Measurements from ENCODE around the gene TAF11. TPM values are rescaled to one million over a fixed set of nuclear protein-coding genes. Genes with fewer than 3 reads are reported as not detected.
A peak's percentile ranks its signal among the peaks of the same experiment; 100 is the strongest.
"Not testable (repeated sequence)": the region's sequence is repeated elsewhere in the genome, so short reads cannot be mapped to it uniquely, and the experiment has no call there.

The TAF11 gene
- 44.5 TPM for polyA plus RNA-seq (2012; ENCODE audit: insufficient read depth, insufficient read length, low read depth)

DNA sequence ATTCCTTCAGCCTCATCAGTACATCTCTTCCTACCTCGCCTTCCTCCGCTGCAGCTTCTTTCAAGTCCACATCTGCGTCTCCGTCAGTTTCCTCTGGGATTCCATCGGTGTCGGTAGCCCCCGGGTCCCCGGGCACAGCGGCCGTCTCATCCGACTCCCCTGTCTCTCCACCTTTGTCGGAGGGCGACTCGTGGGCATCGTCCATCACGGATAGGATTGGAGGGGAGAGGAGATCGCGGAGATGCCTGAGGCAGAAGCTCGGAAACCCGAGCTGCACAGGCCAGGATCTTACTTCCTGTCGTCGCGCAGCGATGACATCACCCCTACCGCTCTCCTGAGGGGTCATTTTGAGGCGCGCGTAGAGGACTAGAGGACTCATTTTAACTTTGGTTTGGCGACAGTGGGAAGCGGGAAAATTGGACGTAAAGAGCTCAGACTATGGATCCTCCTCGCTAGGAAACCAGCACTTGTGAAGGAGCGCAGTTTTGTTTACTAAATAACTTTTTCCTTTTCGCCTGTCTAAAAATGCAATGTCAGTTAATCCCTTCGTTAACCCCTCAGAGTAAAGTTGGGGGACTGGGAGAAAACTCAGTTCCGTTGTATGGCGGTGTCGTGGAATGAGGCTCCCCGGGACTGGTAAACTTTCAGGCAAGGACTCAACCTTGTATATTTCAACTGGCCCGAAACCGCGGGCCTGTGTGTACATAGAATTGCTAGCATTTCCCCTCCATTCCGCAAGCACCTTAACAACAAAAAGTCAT is at the start of gene TAF11:
TSS of gene TAF11 (minus strand) at position 290 of the 761 bp plus-strand sequence. CDS start at position 205, 85 bp downstream.
- H3K4me1 ChIP-seq, result no peaks in the 10 kb centered on the region
- no peaks in the 10 kb centered on the region for H3K36me3 ChIP-seq
- no peaks in the 10 kb centered on the region for H3K27me3 ChIP-seq
- no peaks in the 10 kb centered on the region for H3K9me3 ChIP-seq
- peak; percentile 92 for DNase-seq
- TF ChIP-seq, protein P1, sequence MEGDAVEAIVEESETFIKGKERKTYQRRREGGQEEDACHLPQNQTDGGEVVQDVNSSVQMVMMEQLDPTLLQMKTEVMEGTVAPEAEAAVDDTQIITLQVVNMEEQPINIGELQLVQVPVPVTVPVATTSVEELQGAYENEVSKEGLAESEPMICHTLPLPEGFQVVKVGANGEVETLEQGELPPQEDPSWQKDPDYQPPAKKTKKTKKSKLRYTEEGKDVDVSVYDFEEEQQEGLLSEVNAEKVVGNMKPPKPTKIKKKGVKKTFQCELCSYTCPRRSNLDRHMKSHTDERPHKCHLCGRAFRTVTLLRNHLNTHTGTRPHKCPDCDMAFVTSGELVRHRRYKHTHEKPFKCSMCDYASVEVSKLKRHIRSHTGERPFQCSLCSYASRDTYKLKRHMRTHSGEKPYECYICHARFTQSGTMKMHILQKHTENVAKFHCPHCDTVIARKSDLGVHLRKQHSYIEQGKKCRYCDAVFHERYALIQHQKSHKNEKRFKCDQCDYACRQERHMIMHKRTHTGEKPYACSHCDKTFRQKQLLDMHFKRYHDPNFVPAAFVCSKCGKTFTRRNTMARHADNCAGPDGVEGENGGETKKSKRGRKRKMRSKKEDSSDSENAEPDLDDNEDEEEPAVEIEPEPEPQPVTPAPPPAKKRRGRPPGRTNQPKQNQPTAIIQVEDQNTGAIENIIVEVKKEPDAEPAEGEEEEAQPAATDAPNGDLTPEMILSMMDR (IDR thresholded peaks at IDR 0.05; ENCODE audit: low read depth, low read length), result no peak
- peak within 1 kb of the TSS; percentile 84 for H3K4me3 ChIP-seq (ENCODE audit: low read depth, low read length)

GRCh38 chr6:34934516-34934915 is 46.7 kb upstream of the TAF11 start:
- no peak for DNase-seq
- TF ChIP-seq, protein P1 (IDR thresholded peaks at IDR 0.05; ENCODE audit: low read depth, low read length), result no peak

GRCh38 chr6:34932202-34932601 is 44.4 kb upstream of the TAF11 start:
- H3K36me3 ChIP-seq; H3K9me3 ChIP-seq; H3K4me3 ChIP-seq (ENCODE audit: low read depth, low read length); H3K4me1 ChIP-seq; DNase-seq; H3K27me3 ChIP-seq: not testable (repeated sequence)

More at GRCh38 chr6:34934516-34934915, 46.7 kb upstream of the TAF11 start:
- H3K4me3 ChIP-seq (ENCODE audit: low read depth, low read length), result no peak overlapping the region
- H3K4me1 ChIP-seq, result no peaks in the 10 kb centered on the region
- H3K27me3 ChIP-seq, result no peaks in the 10 kb centered on the region
- H3K9me3 ChIP-seq, result no peaks in the 10 kb centered on the region
- no peaks in the 10 kb centered on the region for H3K36me3 ChIP-seq

DNA sequence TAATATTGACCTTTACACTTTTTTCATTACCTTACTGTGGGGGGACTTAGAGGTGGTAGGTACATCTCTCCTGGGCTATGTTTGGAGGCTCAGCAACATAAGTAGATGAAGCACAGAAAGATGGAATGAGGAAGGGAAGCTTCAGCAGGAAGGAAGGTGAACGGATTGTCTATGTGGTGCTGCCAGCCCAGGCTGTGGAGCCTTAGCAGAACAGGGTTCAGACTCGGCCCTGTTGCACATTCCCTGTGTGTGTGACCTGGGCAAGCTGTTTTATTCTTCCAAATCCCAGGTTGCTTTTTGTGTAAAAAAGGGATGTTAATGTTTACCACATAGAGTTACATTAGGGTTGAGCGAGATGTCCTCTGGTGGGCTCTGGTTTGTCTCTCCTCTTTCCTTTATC is 42.4 kb upstream of the TAF11 start:
- Histone ChIP-seq H3K4me1 (no peaks in the 10 kb centered on the region), H3K4me3 (ENCODE audit: low read depth, low read length) (no peak overlapping the region), H3K27me3 (no peaks in the 10 kb centered on the region), H3K9me3 (no peaks in the 10 kb centered on the region), H3K36me3 (no peaks in the 10 kb centered on the region)
- TF ChIP-seq, protein P1 (IDR thresholded peaks at IDR 0.05; ENCODE audit: low read depth, low read length), result no peak
- no peak for DNase-seq

DNA sequence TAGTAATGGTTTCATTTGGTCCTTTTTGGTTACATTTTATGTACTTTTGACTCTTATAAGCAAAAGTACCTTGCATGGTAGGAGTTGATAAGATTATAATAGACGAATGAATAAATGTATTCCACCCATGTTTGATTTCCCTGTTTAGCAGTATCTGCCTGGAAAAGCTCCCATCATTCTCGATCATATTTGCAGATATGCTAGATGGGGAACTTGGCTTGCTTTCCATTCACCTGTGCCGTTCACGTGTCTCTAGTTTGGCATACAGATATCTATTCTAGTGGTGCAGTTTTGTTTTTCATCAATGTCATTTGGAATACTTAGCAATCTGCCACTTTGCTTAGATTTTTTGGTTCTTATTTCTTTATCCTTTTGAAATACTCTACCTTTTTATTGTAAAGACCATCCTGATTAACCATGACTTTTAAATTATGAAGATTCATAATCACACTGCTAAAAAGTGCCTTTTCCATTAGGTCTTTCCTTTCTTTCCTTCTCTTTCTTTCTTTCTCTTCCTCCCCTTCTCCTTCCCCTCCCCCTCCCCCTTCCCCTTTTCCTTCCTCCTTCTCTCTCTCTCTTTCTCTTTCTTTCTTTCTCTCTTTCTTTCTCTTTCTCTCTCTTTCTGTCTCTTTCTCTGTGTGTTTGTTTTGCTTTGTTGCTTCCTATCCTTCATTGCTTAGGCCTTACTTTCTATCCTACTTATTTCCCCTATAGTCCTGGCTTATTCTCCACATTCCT is 41.6 kb upstream of the TAF11 start:
- TF ChIP-seq, protein P1 (IDR thresholded peaks at IDR 0.05; ENCODE audit: low read depth, low read length), result no peak
- Histone ChIP-seq H3K27me3 (no peaks in the 10 kb centered on the region), H3K36me3 (no peaks in the 10 kb centered on the region), H3K4me3 (ENCODE audit: low read depth, low read length) (no peak overlapping the region), H3K4me1 (no peaks in the 10 kb centered on the region), H3K9me3 (no peaks in the 10 kb centered on the region)
- no peak for DNase-seq

- no peaks in the 10 kb centered on the region for H3K4me1 ChIP-seq
- no peaks in the 10 kb centered on the region for H3K36me3 ChIP-seq
- H3K4me3 ChIP-seq (ENCODE audit: low read depth, low read length), result no peak overlapping the region
- no peaks in the 10 kb centered on the region for H3K9me3 ChIP-seq
- H3K27me3 ChIP-seq, result no peaks in the 10 kb centered on the region
- TF ChIP-seq, protein P1 (IDR thresholded peaks at IDR 0.05; ENCODE audit: low read depth, low read length), result no peak
- no peak for DNase-seq
These were observed 40.9 kb upstream of the TAF11 start for GRCh38 chr6:34928695-34929094.

All from BE2C (cell line).